ENCODE results near the gene TTC9.

Gene TTC9

DNA sequence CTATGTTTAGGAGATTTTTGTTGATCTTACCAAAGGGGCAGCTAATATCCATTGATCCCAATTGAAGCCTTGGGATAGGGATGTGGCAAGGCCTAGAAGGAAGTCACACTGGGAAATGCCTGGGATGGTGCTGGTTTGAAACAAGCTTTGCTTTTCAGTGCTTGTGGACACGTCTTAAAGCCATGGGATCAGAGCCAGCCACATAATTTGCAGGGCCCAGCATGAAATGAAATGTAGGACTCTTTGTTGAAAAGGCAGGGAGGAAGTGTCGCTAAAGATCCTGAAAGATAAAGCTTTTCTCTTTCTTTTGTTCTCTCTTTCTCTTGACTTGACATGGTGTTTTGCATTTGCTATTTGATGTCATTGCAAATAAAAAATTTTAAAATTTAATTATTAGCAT lies 5.0 kb downstream of the TTC9 start:
- no peak for DNase-seq

DNA sequence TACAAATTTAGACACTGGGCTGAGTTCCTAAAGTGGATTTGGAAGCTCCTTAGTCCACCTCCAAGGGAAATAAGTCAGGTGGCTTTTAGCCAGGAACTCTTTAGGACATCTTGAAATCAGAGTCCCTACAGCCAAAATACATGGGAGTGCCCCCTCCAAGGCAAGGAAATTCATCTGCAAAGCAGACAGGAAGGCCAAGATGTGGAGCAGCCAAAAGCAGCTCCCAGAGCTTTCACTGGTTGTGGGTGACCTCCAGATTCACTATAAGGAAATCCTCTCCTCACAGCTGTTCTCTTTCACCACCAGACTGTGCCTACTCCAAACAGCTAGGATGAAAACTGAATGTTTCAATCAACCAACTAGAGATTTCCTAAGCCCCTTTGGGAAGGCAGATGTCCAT lies 6.6 kb downstream of the TTC9 start:
- DNase-seq: no peak

DNA sequence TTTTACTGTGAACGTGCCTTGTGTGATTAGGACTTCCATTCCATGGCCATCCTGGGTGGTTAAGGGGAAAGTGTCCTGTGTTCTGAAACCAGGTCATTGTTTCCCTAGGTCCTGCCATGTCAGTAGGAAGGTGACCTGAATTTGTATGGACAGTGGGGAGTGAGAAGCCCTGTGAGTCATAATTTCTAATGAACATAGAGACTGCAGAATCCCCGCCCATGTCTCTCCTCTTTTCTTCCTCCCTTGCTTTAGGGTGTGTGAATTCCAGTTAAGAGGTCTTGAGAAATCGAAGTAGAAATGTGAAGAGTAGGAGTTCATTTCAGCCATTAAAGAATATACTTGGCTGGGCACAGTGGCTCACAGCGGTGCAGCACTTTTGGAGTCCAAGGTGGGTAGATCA lies 8.1 kb downstream of the TTC9 start:
- no peak for DNase-seq

DNA sequence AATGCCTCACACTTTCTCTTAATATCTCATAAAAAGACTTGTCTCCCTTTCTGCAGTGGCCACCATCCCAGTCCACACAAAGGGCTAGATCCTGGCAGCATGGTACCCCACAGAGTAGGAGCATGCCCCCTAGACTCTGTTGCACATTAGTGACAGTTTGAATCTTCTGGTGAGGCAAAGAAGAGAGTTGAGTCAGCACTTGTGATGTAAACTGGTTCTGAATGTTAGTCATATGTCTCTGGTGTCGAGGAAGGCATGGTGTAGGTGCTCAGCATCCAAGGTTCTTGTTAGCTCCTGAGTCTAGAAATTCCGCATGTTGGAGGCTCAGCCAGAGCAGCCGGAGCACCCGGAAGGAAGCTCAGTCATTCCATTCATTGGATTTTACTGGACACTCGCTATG lies 9.8 kb downstream of the TTC9 start:
- DNase-seq: no peak

DNA sequence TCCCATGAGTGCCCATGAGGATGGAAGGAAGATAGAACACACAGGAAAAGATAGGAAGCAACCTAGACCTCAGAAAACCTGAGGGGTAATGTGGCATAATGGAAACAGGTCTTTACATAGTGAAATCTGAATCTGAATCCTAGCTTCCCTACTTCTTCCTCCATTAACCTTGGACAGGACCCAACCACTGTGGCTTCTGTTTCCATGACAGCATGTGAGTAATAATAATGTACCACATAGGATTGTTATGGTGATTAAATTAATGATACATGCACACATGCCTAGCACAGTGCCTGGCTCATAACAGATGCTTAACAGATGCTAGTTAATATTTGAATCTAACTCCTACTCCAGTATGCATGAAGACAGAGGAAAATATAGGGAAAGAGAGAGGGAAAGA lies 11.2 kb downstream of the TTC9 start:
- no peak for DNase-seq

DNA sequence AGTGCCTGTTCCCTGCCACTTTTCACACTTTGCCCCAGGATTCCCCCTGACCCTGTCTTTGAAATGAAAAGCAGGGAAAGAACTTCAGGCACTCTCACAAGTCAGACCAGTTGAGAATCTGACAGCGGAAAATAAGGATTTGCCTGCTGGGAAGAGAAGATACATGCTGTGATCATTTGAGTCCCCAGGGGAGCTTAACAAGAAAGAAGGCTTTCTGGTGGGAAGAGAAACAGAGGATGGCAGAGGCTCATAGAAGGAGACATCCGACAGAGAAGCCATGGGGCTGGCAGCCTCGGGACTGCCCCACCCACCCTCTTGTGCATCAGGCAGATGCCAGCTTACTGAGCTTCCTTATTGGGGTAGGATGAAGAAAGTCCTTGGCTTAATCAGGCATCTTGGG lies 11.9 kb downstream of the TTC9 start:
- DNase-seq: no peak

DNA sequence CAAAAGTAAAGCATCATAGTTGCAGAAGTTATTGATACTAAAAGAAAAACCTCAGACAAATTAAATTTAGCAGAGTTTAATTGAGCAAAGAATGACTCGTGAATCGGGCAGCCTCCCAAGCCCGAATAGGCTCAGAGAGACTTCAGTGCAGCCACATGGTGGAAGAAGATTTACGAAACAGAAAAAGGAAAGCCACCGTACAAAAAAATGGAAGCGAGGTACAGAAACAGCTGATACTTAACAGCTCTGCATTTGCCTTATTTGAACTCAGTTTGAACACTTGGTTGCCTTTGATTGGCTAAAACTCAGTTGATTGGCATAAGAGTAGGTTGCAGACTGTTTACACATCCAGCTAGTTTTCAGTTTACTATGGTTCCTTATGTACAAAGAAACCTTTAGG lies 12.9 kb downstream of the TTC9 start:
- no peak for DNase-seq

DNA sequence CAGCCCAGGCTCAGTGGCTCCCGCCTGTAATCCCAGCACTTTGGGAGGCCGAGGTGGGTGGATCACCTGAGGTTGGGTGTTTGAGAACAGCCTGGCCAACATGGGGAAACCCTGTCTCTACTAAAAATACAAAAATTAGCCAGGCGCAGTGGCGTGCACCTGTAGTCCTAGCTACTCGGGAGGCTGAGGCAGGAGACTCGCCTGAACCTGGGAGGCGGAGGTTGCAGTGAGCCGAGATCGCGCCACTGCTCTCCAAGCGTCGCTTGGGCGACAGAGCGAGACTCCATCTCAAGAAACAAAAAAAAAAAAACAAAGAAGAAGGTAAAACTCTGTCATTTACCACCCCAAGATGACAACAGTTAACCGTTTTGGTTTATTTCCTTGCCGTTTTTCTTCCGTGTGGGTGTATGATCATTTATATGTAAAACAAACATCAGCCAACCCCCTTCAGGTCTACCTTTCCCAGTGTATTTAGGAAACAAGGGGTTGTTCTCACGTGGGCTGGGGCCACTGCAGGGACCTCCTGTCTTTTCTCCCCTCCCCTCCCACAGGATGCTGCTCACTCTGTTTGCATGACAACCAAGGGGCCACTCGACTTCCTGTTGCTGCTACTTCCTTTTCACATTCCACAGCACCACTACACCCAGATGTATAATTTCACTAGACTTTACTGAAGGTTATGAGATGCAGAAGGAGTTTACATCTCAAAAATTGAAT lies 13.6 kb downstream of the TTC9 start:
- no peak for DNase-seq

DNA sequence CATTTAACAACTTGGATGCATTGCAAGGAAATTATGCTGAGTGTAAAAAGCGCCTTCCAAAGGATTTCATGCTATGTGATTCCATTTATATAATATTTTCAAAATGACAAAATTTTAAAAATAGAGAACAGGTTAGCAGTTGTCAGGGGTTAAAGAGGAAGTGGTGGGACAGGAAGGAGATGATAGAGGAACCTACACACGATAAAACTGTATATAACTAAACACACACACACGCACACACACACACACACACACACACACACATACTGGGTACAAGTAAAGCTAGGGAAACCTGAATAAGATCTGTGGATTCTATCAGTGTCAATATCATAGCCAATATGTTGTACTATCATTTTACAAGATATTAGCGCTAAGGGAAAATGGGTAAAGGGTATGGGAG lies 17.2 kb downstream of the TTC9 start:
- no peak for DNase-seq

DNA sequence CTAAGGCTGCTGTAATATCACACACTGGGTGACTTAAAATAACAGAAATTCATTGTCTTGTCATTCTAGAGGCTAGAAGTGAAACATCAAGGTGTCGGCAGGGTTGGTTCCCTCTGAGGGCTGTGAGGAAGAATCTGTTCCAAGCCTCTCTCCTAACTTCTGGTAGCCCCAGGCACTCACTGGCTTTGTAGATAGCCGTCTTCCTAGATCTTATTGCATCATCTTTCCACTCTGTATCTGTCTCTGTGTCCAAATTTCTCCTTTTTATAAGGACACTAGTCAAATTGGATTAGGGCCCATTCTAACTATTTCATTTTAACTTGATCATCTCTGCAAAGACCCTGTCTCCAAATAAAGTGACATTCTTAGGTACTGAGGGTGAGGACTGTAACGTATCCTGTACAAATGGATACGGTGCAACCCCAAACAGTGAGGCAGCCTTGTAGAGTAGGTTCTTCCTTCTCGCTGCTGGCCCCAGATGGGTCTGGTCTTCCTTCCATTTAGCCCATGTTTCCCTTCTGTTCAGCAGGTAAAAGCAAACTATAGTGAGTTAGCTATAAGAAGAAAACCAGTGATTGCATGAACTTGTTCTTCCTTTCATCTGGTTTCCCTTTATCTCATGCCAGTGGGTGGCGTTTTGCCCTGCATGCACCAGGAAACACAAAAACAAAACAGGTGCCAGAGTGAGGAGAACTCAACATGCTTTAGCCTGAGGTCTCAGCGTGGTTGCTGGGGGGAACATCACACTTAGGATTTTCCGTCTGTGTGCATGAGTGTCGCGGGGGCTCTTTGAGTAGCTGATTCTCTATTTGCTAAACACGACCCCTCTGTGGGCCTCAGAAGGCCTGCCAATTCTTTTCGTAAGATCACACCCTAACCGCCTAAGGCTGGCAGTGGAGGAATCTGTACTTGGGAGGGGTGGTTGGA lies 19.5 kb downstream of the TTC9 start:
- DNase-seq: no peak

DNA sequence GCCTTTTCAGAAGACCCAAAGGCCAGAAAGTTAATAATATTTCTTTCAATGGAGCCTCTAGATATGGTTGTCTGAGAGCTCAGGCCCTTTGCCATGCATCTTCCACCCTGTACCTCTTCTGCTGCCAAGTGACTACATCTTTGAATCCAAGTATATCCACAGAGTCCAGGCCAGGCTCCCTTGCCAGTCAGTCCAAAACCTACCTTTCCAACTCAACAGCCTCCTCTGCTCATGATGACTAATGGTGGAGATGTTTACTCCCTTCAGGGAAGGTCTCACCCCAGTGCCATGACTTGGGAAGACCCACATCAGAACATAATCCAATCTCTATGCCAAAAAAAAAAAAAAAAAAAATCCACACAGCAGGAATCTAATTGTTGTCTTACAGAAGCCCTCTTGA lies 20.4 kb downstream of the TTC9 start:
- DNase-seq: no peak

DNA sequence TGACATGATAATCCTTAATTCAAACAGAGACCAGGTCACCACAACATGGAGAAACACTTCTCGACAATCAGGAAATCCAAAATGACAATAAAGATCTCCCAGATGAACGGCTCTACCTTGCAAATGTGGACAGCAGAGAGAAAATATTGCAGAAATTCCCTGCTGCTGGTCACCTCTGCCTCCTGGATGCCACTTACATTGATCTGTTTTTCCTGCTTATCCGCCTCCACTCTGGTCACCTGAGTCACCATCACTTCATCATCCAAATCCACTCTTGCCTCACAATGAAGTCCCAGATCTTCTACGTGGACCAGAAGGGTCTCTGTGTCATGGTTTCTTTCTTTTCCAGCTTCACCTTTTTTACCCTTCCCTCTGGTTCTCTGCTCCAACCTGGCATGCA lies 21.1 kb downstream of the TTC9 start:
- no peak for DNase-seq

DNA sequence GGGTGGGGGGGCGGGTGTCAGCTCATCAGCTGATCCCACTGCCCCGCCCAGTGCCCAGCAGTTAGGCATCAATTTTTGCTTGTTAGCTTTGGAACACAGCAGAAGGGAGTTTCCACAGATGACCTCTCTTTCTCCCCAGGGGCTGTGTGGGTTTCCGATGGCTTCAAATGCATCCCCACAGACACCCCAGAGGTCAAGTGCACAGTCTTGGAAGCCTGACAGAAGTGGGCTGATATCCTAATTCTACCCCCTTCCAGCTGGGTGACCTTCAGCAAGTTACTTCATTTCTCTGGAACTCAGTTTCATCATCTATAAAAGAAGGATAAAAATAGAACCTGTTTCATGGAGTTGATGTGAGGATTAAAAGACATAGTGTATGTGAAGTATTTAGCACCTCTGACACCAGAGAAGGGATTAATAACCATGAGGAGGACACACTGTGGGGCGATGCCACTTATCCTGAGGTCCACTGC lies 22.0 kb downstream of the TTC9 start:
- no peak for DNase-seq

DNA sequence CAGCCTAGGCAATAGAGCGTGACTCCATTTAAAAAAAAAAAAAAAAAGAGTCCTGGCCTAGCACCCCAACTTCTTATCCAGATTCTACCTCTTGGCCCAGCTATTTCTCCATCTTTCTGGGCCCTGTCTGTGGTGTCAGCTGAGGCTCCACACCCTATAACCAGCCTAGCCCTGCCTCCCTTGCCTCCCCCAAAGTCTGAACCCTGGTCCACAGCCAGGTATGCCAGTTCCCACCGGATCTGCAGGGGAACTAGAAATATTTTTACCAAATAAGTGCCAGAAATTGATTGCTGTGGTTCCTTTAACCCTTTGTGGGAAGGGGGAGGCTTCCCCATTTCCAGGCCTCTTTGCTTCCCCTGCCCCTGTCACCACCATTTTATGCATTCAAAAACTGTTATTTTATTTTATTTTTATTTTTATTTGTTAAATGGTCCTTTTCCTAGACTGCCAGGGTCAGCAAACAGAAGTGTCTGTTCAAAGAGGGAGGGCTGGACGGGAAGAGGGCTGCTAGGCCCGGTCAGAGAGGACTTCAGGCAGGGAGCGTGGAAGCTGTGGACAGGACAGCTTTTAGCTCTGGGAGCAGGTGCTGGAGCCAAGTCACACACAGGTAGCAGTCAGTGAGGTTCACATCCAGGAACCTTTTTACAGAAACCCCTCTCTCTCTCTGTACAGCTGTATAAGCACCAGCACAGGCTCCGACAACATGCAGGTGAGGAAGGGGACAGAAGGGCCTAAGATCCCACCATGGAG lies 23.2 kb downstream of the TTC9 start:
- DNase-seq: no peak

DNA sequence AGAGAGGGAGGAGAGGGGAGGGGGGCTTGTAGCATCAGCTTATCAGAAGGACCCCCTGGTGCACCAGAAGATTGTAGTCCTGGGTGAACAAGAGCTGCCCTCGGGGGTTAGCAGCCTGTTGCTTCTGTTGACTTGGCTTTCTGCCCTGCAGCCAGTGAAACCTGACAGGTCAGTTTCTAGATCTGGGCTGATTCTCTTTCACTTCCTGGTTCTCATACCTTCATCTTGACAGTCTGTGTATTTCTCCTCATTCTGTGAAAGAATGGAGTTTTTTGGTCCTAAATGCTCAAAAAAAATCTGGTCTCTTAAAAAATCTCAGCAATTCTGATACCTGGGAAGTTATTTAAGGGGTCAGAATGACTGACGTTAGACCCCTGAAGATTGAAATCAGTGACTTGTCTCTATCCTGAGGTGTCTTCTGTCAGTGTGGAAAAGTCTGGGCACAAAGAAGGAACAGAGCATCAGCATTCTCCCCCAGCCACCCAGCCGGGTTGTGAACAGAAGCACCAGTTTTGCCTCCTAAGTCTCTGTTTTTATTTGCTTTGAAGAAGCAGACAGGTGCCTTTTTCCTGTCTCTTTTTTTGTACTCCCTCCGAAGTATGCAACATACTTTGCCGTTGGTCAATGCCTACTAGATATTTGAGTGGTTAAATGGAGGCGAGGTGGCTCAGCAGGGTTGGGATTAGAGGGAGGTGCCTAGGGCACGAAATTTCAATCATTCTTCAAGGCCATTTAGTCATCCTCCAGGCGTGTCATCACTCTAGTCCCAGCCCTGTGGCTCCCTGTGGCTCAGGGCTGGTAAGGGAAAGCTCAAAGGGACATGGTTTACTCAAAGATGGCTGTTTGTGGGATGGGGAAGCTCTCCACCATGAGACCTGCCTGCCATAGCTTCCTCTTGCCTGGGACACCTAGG lies 24.0 kb downstream of the TTC9 start:
- DNase-seq: no peak

DNA sequence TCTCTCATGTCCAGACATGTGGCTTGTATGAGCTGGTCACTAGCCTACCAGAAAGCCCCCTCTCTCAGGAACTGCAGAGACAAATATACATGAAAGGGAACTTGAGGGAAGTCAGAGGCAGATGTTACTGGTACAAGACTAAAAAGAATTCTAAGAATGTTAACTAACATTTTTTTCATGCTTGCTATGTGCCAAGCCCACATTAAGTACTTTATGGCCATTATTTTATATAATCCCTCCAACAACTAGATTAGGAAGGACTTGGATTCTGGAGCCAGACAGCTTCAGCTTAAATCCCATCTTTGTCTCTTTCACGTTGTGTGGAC lies 24.6 kb downstream of the TTC9 start:
- no peak for DNase-seq

DNA sequence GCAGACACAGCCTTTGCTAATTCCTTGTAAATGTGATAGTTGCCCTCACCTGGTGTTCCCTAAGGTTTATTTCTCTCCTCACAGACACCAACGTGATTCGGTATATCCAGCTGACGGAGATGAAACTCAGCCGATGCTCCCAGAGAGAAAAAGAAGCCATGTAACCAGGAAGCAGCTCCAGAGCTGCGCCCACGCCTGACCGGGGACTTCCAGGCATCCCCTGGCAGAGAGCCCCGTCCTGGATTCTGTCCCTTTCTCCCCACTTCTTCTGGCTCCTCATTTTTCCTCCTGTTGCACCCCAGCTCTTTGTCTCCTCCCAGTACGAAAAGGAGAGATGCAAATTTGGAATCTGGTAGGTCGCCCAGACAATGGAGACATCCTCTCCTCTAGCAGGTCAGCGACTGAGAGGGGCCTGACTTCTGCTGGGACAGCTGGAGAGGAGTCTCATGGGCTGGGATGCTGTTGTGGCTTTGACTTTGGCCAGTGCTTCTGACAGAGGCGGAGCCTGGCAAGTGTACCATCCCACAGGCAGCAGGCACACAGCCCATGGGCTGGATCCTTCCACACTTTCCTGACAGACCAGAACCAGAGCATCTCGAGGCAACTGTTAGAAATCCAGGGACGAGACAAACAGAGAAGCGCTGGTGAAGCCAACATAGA lies 29.4 kb downstream of the TTC9 start:
- no peak for DNase-seq

DNA sequence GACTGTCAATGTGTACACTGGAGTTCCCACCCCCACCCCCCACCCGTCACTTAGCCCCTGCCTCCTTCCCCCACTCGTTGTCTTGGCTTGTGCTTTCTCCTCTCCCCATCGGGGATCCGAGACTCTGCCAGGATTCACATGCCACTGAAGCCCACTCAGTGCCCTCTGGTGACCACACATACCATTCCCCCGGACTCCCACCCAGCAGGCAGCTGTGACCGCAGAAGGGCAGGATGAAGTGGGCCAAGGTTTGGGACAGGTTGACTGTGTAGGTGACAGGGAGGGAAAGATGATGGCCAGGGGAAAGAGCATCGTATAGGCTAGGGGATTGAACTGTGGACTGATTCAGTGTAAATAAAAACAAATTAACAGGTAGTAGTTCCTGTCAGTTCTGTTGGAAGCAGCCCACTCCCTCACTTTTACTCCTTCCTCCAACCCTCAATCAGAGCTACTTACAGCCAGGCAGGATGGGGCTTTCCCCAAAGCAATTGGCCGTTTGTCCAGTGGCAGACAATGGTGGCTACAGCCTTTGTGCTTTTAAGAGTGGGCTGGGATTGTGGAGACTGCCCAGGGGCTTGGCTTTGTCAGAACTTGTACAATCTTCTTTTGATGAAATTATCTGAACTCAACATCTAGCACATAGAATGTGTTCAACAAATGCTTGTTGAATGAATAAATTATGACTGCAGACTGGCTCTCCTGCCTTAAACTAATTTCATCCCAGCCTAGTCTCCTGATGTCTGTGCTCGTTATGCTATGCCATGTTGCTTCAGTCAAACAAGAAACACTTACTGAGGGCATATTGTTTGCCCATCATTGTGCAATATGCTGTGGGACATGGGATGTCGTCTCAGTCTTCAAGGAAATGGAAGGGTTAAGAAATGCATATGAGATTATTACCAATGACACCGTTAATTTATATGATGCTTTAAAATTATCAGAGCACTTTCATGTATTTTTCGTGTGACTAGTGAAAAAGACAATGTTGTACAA lies 30.2 kb downstream of the TTC9 start:
- DNase-seq: no peak

DNA sequence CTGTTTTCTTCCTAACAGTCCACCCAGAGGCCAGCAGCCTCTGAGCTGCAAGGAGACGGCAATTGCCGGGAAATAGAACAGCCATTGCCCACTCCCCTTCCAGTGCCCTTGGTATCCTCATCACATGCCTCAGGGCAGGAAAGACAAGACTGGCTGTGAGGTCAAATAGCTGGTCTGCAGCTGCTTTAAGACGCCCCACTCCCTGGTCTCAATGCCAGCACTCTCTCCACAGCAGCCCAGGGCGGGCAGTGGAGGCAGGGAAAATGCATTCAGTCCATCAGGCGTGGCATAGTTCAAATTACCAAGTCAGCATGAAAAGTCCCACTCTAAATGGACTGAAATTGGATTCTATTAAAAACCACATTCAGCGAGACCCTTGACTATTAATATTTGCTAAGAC lies 35.6 kb downstream of the TTC9 start:
- no peak for DNase-seq

DNA sequence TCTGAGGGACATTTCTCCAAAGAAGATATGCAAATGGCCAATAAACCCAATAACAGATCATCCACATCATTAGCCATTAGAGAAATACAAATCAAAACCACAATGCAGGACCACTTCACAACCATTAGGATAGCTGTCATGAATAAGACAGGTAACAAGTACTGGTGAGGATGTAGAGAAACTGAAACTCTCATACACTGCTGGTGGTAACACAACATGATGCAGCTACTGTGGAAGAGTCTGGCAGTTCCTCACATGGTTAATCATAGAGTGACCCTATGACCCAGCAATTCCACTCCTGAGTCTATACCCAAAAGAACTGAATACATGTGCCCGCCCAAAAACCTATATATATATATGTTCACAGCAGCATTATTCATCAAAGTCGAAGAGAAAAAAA lies 39.0 kb downstream of the TTC9 start:
- DNase-seq: no peak

DNA sequence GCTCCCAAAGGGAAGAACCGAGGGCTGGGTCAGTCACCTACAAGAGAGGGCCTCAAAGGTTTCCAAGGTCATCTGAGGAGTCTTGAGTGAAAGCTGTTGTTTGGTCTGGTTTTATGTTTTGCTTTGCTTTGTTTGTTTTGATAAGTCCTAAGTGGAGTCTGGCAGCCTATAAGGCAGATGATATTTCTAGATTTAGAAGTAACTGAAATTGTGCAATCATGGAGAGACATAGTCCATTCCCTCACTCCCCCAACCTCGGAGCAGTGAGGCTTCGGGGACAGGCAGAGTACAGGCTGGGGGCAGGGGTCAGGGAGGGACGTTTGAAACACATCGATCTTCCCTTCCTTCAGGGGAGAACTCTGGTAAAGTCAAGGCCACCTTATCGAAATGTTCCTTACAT lies 42.3 kb downstream of the TTC9 start:
- no peak for DNase-seq

Measured in NCI-H1048 (cell line).